GM18907 (cell line): ENCODE data around the gene TMEM240.
"Not testable (repeated sequence)": the region's sequence is repeated elsewhere in the genome, so short reads cannot be mapped to it uniquely, and the experiment has no call there.

Source experiments
- ATAC-seq: cut with Tn5 transposase; IDR thresholded peaks from one replicate; pipeline ENCODE4 v1.9.1; 2021; ENCODE audit warnings: mild to moderate bottlenecking, moderate library complexity; ENCODE audit not compliant: unreplicated experiment

TMEM240 gene

GRCh38 chr1:1558591-1558990 lies 18.2 kb upstream of the TMEM240 start:
- no peak for ATAC-seq

- ATAC-seq: not testable (repeated sequence)
Measured at GRCh38 chr1:1557688-1558087, 17.3 kb upstream of the TMEM240 start.

GRCh38 chr1:1556961-1557360 lies 16.5 kb upstream of the TMEM240 start:
- ATAC-seq: not testable (repeated sequence)

- no peak for ATAC-seq
Measured at GRCh38 chr1:1556505-1556904, 16.1 kb upstream of the TMEM240 start.

GRCh38 chr1:1554926-1555915 lies 14.8 kb upstream of the TMEM240 start:
- ATAC-seq: no peak

- ATAC-seq: no peak
Measured at GRCh38 chr1:1554550-1554925, 14.1 kb upstream of the TMEM240 start.

GRCh38 chr1:1553821-1554494 lies 13.5 kb upstream of the TMEM240 start:
- no peak for ATAC-seq

- ATAC-seq: no peak
Measured at GRCh38 chr1:1552263-1552639, 11.8 kb upstream of the TMEM240 start.

- no peak for ATAC-seq
Measured at GRCh38 chr1:1551524-1552262, 11.3 kb upstream of the TMEM240 start.

- ATAC-seq: no peak
Measured at GRCh38 chr1:1550591-1551432, 10.4 kb upstream of the TMEM240 start.

GRCh38 chr1:1550087-1550486 lies 9.7 kb upstream of the TMEM240 start:
- no peak for ATAC-seq

GRCh38 chr1:1548591-1548990 lies 8.2 kb upstream of the TMEM240 start:
- no peak for ATAC-seq

GRCh38 chr1:1547476-1547875 lies 7.1 kb upstream of the TMEM240 start:
- no peak for ATAC-seq

GRCh38 chr1:1547011-1547410 lies 6.6 kb upstream of the TMEM240 start:
- no peak for ATAC-seq

- no peak for ATAC-seq
Measured at GRCh38 chr1:1545946-1546737, 5.7 kb upstream of the TMEM240 start.

GRCh38 chr1:1544544-1544943 lies 4.1 kb upstream of the TMEM240 start:
- no peak for ATAC-seq

GRCh38 chr1:1543706-1544099 lies 3.3 kb upstream of the TMEM240 start:
- no peak for ATAC-seq

GRCh38 chr1:1542766-1543705 lies 2.6 kb upstream of the TMEM240 start:
- no peak for ATAC-seq
